ENCODE data around the gene MPP3. TPM values are rescaled to one million over a fixed set of nuclear protein-coding genes. Genes with fewer than 3 reads are reported as not detected.

MPP3 gene
- total RNA-seq, 1 donor from 2014 or later: 37.0 TPM

- Histone ChIP-seq H3K4me3 (no peak overlapping the region), H3K27ac (no peak overlapping the region), H3K4me1 (peaks cover 0 to 3% of the 10 kb centered on the region in 2 donors), H3K27me3 (no peaks in the 10 kb centered on the region), H3K9me3 (no peaks in the 10 kb centered on the region), H3K36me3 (no peaks in the 10 kb centered on the region)
- no peak for DNase-seq (ENCODE audit: low spot score in 2 of 2)
- TF ChIP-seq CTCF (IDR thresholded peaks at IDR 0.05): no peak
- intact Hi-C loops (cut with DNase I): loop anchor here (5.0 kb wide), 2 partner anchors 72 to 157 kb away; partner anchors contain the start of gene DUSP3
Measured at GRCh38 chr17:43849116-43849515, 16.2 kb upstream of the MPP3 start.

GRCh38 chr17:43848601-43849000 lies 15.7 kb upstream of the MPP3 start:
- intact Hi-C loops (cut with DNase I): loop anchor here (5.0 kb wide), 2 partner anchors 71 to 156 kb away; partner anchors contain the start of gene DUSP3
- no peak for TF ChIP-seq CTCF (IDR thresholded peaks at IDR 0.05)
- no peaks in the 10 kb centered on the region for H3K36me3 ChIP-seq
- no peaks in the 10 kb centered on the region for H3K27me3 ChIP-seq
- no peak overlapping the region for H3K4me3 ChIP-seq
- H3K27ac ChIP-seq: no peak overlapping the region
- peaks cover 0 to 3% of the 10 kb centered on the region in 2 donors for H3K4me1 ChIP-seq
- no peak for DNase-seq (ENCODE audit: low spot score in 2 of 2)
- H3K9me3 ChIP-seq: no peaks in the 10 kb centered on the region

GRCh38 chr17:43846963-43847371 lies 14.0 kb upstream of the MPP3 start, which contains the start of gene CD300LG:
Gene CD300LG, plus strand, starts transcription at chr17:43847176. Its CDS starts 41 bp downstream, at chr17:43847217.
- TF ChIP-seq CTCF (IDR thresholded peaks at IDR 0.05): no peak
- no peak within 1 kb of the TSS for H3K4me3 ChIP-seq
- peak within 1 kb of the TSS in 1 of 2 donors; percentile 4 for H3K27ac ChIP-seq
- no peaks in the 10 kb centered on the region for H3K9me3 ChIP-seq
- H3K4me1 ChIP-seq: peaks cover 0 to 5% of the 10 kb centered on the region in 2 donors
- no peaks in the 10 kb centered on the region for H3K27me3 ChIP-seq
- DNase-seq (ENCODE audit: low spot score in 2 of 2): no peak
- intact Hi-C loops (cut with DNase I): loop anchor here (1.0 to 5.0 kb wide), 3 partner anchors 14 to 155 kb away; partner anchors contain the start of genes DUSP3 and MPP3
- no peaks in the 10 kb centered on the region for H3K36me3 ChIP-seq

- Histone ChIP-seq H3K9me3 (no peaks in the 10 kb centered on the region), H3K27ac (no peak overlapping the region)
- intact Hi-C loops (cut with DNase I): loop anchor here (1.0 to 5.0 kb wide), 3 partner anchors 13 to 154 kb away; partner anchors contain the start of genes DUSP3 and MPP3
Measured at GRCh38 chr17:43846221-43846712, 13.3 kb upstream of the MPP3 start.

GRCh38 chr17:43845766-43846165 lies 12.8 kb upstream of the MPP3 start:
- Histone ChIP-seq H3K27me3 (no peaks in the 10 kb centered on the region), H3K36me3 (no peaks in the 10 kb centered on the region), H3K4me3 (no peak overlapping the region), H3K27ac (no peak overlapping the region), H3K9me3 (no peaks in the 10 kb centered on the region), H3K4me1 (peaks cover 0 to 16% of the 10 kb centered on the region in 2 donors)
- no peak for TF ChIP-seq CTCF (IDR thresholded peaks at IDR 0.05)
- intact Hi-C loops (cut with DNase I): loop anchor here (1.0 to 5.0 kb wide), 3 partner anchors 12 to 153 kb away; partner anchors contain the start of genes DUSP3 and MPP3
- no peak for DNase-seq (ENCODE audit: low spot score in 2 of 2)

More at GRCh38 chr17:43846221-43846712, 13.3 kb upstream of the MPP3 start:
- H3K4me1 ChIP-seq: peaks cover 0 to 12% of the 10 kb centered on the region in 2 donors
- no peak overlapping the region for H3K4me3 ChIP-seq
- no peaks in the 10 kb centered on the region for H3K27me3 ChIP-seq
- peak; percentile 21 to 92 for DNase-seq (ENCODE audit: low spot score in 2 of 2)
- no peaks in the 10 kb centered on the region for H3K36me3 ChIP-seq
- peak; percentile 95 to 100 (median 99) for TF ChIP-seq CTCF (IDR thresholded peaks at IDR 0.05)

Data from ascending aorta (tissue), 2 donors.